A549 (cell line): ENCODE data around the gene TAF6L. TPM values are rescaled to one million over a fixed set of nuclear protein-coding genes. Genes with fewer than 3 reads are reported as not detected.

Source experiments
- ATAC-seq, 2 experiments: fragments of 200-7000 bp in 1 of 2; fragments of >200 bp in 1 of 2; cut with Nextera tagmentation in 1 of 2; cut with Tn5 transposase in 1 of 2; 3 replicates each; pipeline versions ENCODE4 v1.8.0 to v1.9.1; 2018 to 2020; ENCODE audit warnings: mild to moderate bottlenecking in 1 of 2, moderate library complexity in 1 of 2
- CTCF ChIA-PET: fragments of 300-600 bp; sonication (Branson Sonifier 250); formaldehyde crosslinking; extraction: SDS; loops from one replicate; lab custom pipeline; 2021; ENCODE audit warnings: antibody characterized with exemption, inconsistent platforms; lab: Yijun Ruan, JAX
- POLR2A ChIA-PET: fragments of 350-600 bp; formaldehyde crosslinking; extraction: SDS; loops from one replicate; lab custom pipeline; 2021; ENCODE audit warnings: antibody characterized with exemption, inconsistent platforms; lab: Yijun Ruan, JAX
- DNase-seq, 2 experiments: peaks; one replicate each; pipeline versions ENCODE4 v3.0.0 to v3.0.0-alpha.2; 2011 to 2016; ENCODE audit warnings: low read depth in 1 of 2, low spot score in 1 of 2
- FAIRE-seq: peaks from 2 replicates; lab custom pipeline; 2011; peaks lifted over from hg19 to GRCh38; lab: Jason Lieb, UNC
- H3K27ac ChIP-seq, 2 experiments: fragments of >200 bp; sonication (Bioruptor Twin); formaldehyde crosslinking; 3 replicates each; pipeline ENCODE4 v1.5.1; 2016 to 2017
- H3K4me1 ChIP-seq: fragments of >200 bp; sonication (Bioruptor Twin); formaldehyde crosslinking; 3 replicates; pipeline ENCODE4 v1.6.1; 2016
- H3K4me2 ChIP-seq: fragments of >200 bp; sonication (Bioruptor Twin); formaldehyde crosslinking; 3 replicates; pipeline ENCODE4 v1.6.1; 2016
- H3K4me3 ChIP-seq: fragments of >200 bp; sonication (Bioruptor Twin); formaldehyde crosslinking; 3 replicates; pipeline ENCODE4 v1.5.1; 2016
- H3K9me3 ChIP-seq: fragments of >200 bp; sonication (Bioruptor Twin); formaldehyde crosslinking; 3 replicates; pipeline ENCODE4 v1.6.1; 2016
- ATOH8 ChIP-seq: fragments of 250-450 bp; sonication (Bioruptor Pico); IDR thresholded peaks from 2 replicates; pipeline ENCODE4 v1.5.0; 2020; ENCODE audit warnings: low read depth, mild to moderate bottlenecking, moderate library complexity
- BCL3 ChIP-seq: fragments of >200 bp; sonication (Bioruptor Twin); formaldehyde crosslinking; IDR thresholded peaks from 3 replicates; pipeline ENCODE4 v1.6.1; 2016
- BHLHE40 ChIP-seq: IDR thresholded peaks from 2 replicates; pipeline ENCODE4 v1.6.1; 2012; ENCODE audit warnings: low read depth, low read length, inconsistent platforms
- CHD2 ChIP-seq: fragments of 150-350 bp; IDR thresholded peaks from 2 replicates; pipeline ENCODE4 v1.6.1; 2014; ENCODE audit warnings: low read length; ENCODE audit not compliant: partially characterized antibody
- CHD4 ChIP-seq: fragments of 200-600 bp; sonication (generic); IDR thresholded peaks from 2 replicates; pipeline ENCODE4 v1.6.1; 2016; ENCODE audit warnings: antibody characterized with exemption, mild to moderate bottlenecking, borderline replicate concordance
- CTCF ChIP-seq: fragments of >200 bp; sonication (Bioruptor Twin); formaldehyde crosslinking; IDR thresholded peaks from 3 replicates; pipeline ENCODE4 v1.5.1; 2016
- EP300 ChIP-seq, 2 experiments: fragments of >200 bp; sonication (Bioruptor Twin); formaldehyde crosslinking; IDR thresholded peaks; 2 replicates in 1 of 2; 3 replicates in 1 of 2; pipeline ENCODE4 v1.6.1; 2016 to 2017
- ESRRA ChIP-seq: fragments of 150-350 bp; IDR thresholded peaks from 2 replicates; pipeline ENCODE4 v1.6.1; 2014; ENCODE audit warnings: mild to moderate bottlenecking, low read length, borderline replicate concordance
- FOSB ChIP-seq: fragments of 250-450 bp; sonication (Bioruptor Pico); IDR thresholded peaks from 2 replicates; pipeline ENCODE4 v1.5.0; 2020; ENCODE audit warnings: mild to moderate bottlenecking, moderate library complexity
- FOSL2 ChIP-seq, 2 experiments: fragments of 450-650 bp in 1 of 2; fragments of >200 bp in 1 of 2; sonication (Bioruptor Twin) in 1 of 2; formaldehyde crosslinking; IDR thresholded peaks; 2 replicates each; pipeline versions ENCODE4 v1.5.0 to v1.6.1; 2016 to 2020; ENCODE audit warnings: mild to moderate bottlenecking in 1 of 2, moderate library complexity in 1 of 2
- HDAC2 ChIP-seq: fragments of 200-600 bp; sonication (generic); IDR thresholded peaks from 2 replicates; pipeline ENCODE4 v1.6.1; 2016
- HOXB5 ChIP-seq: fragments of 250-450 bp; sonication (Bioruptor Pico); IDR thresholded peaks from 2 replicates; pipeline ENCODE4 v1.5.0; 2020; ENCODE audit warnings: mild to moderate bottlenecking, moderate library complexity
- JUNB ChIP-seq: fragments of >200 bp; sonication (Bioruptor Twin); formaldehyde crosslinking; IDR thresholded peaks from 2 replicates; pipeline ENCODE4 v1.6.1; 2016
- MAZ ChIP-seq: fragments of 150-350 bp; IDR thresholded peaks from 2 replicates; pipeline ENCODE4 v1.6.1; 2014; ENCODE audit warnings: antibody characterized with exemption, low read depth, low read length, borderline replicate concordance
- PHF8 ChIP-seq: fragments of 200-600 bp; sonication (generic); IDR thresholded peaks from 2 replicates; pipeline ENCODE4 v1.6.1; 2016; ENCODE audit warnings: low read depth, mild to moderate bottlenecking, antibody characterized with exemption, moderate library complexity, borderline replicate concordance
- POLR2A ChIP-seq: IDR thresholded peaks from 2 replicates; pipeline ENCODE4 v1.6.1; 2012; ENCODE audit warnings: mild to moderate bottlenecking, low read length
- RAD21 ChIP-seq, 2 experiments: fragments of >200 bp in 1 of 2; sonication (Bioruptor Twin) in 1 of 2; formaldehyde crosslinking in 1 of 2; IDR thresholded peaks in 1 of 2; conservative IDR thresholded peaks in 1 of 2; 2 replicates in 1 of 2; 3 replicates in 1 of 2; pipeline ENCODE4 v1.6.1; 2012 to 2018; ENCODE audit warnings: inconsistent platforms in 1 of 2
- REST ChIP-seq: fragments of 200-600 bp; sonication (generic); IDR thresholded peaks from 2 replicates; pipeline ENCODE4 v1.6.1; 2016; ENCODE audit warnings: antibody characterized with exemption, mild to moderate bottlenecking, moderate library complexity
- TFCP2L1 ChIP-seq: fragments of 250-450 bp; sonication (Bioruptor Pico); IDR thresholded peaks from 2 replicates; pipeline ENCODE4 v1.5.0; 2021; ENCODE audit warnings: mild to moderate bottlenecking
- WGBS: methylation state at CpG from one replicate; pipeline ENCODE4 v1.1.6; 2017; ENCODE audit errors: missing lambda C conversion rate; 5-methylcytosine and 5-hydroxymethylcytosine counted together
- polyA plus RNA-seq, 4 experiments: library from polyadenylated mRNA; depleted of rRNA in 3 of 4; stranded (reverse); fragments of >200 nt; fragmentation: RNase III in 1 of 4; extraction: RNeasy Plus Mini Kit Qiagen cat#74134 plus additional on column Dnase treatment in 1 of 4; gene quantifications; 2 replicates in 3 of 4; 3 replicates in 1 of 4; pipeline ENCODE4 v1.2.3, GENCODE V29; 2011 to 2017

The TAF6L gene
- polyA plus RNA-seq, 2 of the 4 experiments (the other 2 are of a cell fraction) = 14.0 to 22.7 TPM

DNA sequence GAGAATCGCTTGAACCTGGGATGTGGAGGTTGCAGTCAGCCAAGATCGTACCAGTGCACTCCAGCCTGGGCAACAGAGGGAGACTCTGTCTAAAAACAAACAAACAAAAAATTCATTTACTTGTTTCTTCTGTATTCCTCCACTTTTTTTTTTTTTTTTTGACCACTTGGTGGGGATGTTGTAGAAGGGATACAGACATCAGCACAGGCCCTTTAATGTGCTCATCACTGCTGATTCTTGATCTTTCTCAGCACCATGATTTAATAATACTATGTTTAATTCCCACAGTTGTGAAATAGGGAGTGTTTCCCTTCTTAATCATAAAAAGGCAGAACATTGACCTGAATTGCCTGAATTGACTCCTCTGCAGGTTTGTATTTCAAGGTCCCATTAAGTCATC lies 38.4 kb upstream of the TAF6L start:
- TF ChIP-seq CTCF = peak; percentile 41
- peak; percentile 40 to 50; a peak in 4 of 5 replicates for TF ChIP-seq RAD21 (conservative IDR thresholded peaks at IDR 0.05 in 1 of 2, IDR thresholded peaks at IDR 0.05 in 1 of 2)
- no peak for TF ChIP-seq HDAC2
- POLR2A ChIA-PET = interaction anchor here (0.6 to 0.7 kb wide), 2 partner anchors 36 to 38 kb away, joined by 3 to 4 read pairs; partner anchors contain the start of gene TAF6L
- WGBS = 61% methylated on average over 2 of the region's 2 CpGs
- no peak overlapping the region for H3K4me3 ChIP-seq
- peaks cover 15% of the 10 kb centered on the region; the same call in 2 of the 3 replicates for H3K4me1 ChIP-seq
- DNase-seq = peak in 1 of 2 experiments; percentile 56
- H3K27ac ChIP-seq = no peak overlapping the region
- CTCF ChIA-PET = interaction anchor here (0.6 to 1.7 kb wide), 8 partner anchors 9 to 135 kb away, joined by 3 to 7 read pairs (median 4); partner anchors contain the start of gene ZBTB3
- no peak overlapping the region for H3K4me2 ChIP-seq
- H3K9me3 ChIP-seq = no peaks in the 10 kb centered on the region
- peak in 1 of 2 experiments; percentile 31; a peak in 2 of 6 replicates for ATAC-seq
- FAIRE-seq = no peak

GRCh38 chr11:62737196-62737595 lies 34.0 kb upstream of the TAF6L start:
- ChIA-PET POLR2A (no interaction called here), CTCF (interaction anchor here (0.5 to 2.3 kb wide), 3 partner anchors 8 to 476 kb away, joined by 3 to 8 read pairs (median 4); partner anchors contain the start of gene ZBTB3)
- no peak for TF ChIP-seq CHD2
- no peak for TF ChIP-seq EP300 (IDR thresholded peaks at IDR 0.05)
- TF ChIP-seq CHD4 = no peak
- no peak for TF ChIP-seq PHF8
- FAIRE-seq (no peak), DNase-seq (no peak), ATAC-seq (no peak)
- Histone ChIP-seq H3K4me1 (peaks cover 5% of the 10 kb centered on the region; the same call in 2 of the 3 replicates), H3K9me3 (no peaks in the 10 kb centered on the region), H3K27ac (no peak overlapping the region), H3K4me3 (no peak overlapping the region), H3K4me2 (no peak overlapping the region)

DNA sequence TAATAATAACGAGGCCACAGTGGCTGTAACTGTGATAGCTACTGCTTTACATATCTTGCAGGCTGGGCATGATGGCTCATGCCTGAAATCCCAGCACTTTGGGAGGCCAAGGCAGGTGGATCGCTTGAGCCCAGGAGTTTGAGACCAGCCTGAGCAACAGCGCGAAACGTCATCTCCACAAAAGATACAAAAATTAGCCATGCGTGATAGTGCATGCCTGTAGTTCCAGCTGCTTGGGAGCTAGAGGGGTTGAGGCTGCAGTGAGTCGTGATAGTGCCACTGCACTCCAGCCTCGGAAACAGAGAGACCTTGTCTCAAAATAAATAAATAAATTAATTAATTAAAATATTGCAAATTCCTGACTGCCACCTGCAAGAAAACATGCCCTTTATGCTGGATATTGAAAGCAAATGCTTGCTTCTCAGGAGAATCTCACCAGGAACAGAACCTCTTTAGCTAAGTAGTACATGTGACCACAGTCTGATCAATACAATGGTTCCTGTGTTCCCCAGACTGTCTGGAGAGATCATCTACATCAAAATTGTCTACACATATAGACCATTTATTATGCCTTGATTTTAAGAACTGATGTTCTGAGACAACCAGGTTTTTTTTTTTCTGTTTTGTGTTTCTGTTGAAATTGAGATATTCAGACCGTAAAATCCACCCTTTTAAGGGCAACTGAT lies 23.6 kb upstream of the TAF6L start:
- Histone ChIP-seq H3K4me3 (no peak overlapping the region), H3K9me3 (no peaks in the 10 kb centered on the region), H3K27ac (no peak overlapping the region), H3K4me1 (no peaks in the 10 kb centered on the region), H3K4me2 (no peak overlapping the region)
- ChIA-PET POLR2A (interaction anchor here (1.6 to 2.1 kb wide), 2 partner anchors 14 to 20 kb away, joined by 7 read pairs; partner anchors contain the start of genes HNRNPUL2, POLR2G and TTC9C), CTCF (interaction anchor here (1.5 kb wide), 1 partner anchor 38 kb away, joined by 8 read pairs; no protein-coding TSS in a partner anchor)
- FAIRE-seq (no peak), ATAC-seq (no peak), DNase-seq (no peak)
- WGBS = 88% methylated on average over 9 of the region's 9 CpGs
- TF ChIP-seq TFCP2L1 (CRISPR knock-in tag) (no peak), ATOH8 (CRISPR knock-in tag) (no peak), FOSB (no peak), HDAC2 (no peak), EP300 (IDR thresholded peaks at IDR 0.05) (no peak), BHLHE40 (no peak), ESRRA (no peak), BCL3 (no peak), CTCF (no peak), FOSL2 (IDR thresholded peaks at IDR 0.05) (no peak), FOSL2 (CRISPR knock-in tag; IDR thresholded peaks at IDR 0.05) (no peak), JUNB (no peak), HOXB5 (no peak), CHD2 (no peak), REST (no peak), POLR2A (no peak), MAZ (no peak)
